NCI-H146 treated with DMSO at 0.1 percent for 48 hours (cell line): ENCODE data around the gene LHFPL6.

Experiments
- DNase-seq: peaks from one replicate; lab custom pipeline; 2025; ENCODE audit not compliant: unreplicated experiment; lab: John Stamatoyannopoulos, UW

The LHFPL6 gene

GRCh38 chr13:39596176-39596575 is 6.8 kb downstream of the LHFPL6 start:
- no peak for DNase-seq

- DNase-seq: no peak
These were observed 12.4 kb downstream of the LHFPL6 start for GRCh38 chr13:39590466-39591036.

- DNase-seq: no peak
These were observed 14.6 kb downstream of the LHFPL6 start for GRCh38 chr13:39588384-39588783.

GRCh38 chr13:39587939-39588338 is 15.1 kb downstream of the LHFPL6 start:
- no peak for DNase-seq

GRCh38 chr13:39586958-39587605 is 15.9 kb downstream of the LHFPL6 start:
- no peak for DNase-seq

GRCh38 chr13:39586151-39586550 is 16.8 kb downstream of the LHFPL6 start:
- DNase-seq: no peak

- no peak for DNase-seq
These were observed 17.8 kb downstream of the LHFPL6 start for GRCh38 chr13:39585219-39585618.

- peak; percentile 50 for DNase-seq
These were observed 22.0 kb downstream of the LHFPL6 start for GRCh38 chr13:39580881-39581575.

GRCh38 chr13:39578821-39579291 is 24.1 kb downstream of the LHFPL6 start:
- DNase-seq: peak; percentile 64

- DNase-seq: no peak
These were observed 25.0 kb downstream of the LHFPL6 start for GRCh38 chr13:39577838-39578491.

- no peak for DNase-seq
These were observed 25.8 kb downstream of the LHFPL6 start for GRCh38 chr13:39577203-39577602.

- no peak for DNase-seq
These were observed 27.3 kb downstream of the LHFPL6 start for GRCh38 chr13:39575641-39576238.

GRCh38 chr13:39571502-39572092 is 31.4 kb downstream of the LHFPL6 start:
- DNase-seq: no peak

GRCh38 chr13:39567569-39567968 is 35.4 kb downstream of the LHFPL6 start:
- no peak for DNase-seq

- DNase-seq: no peak
These were observed 36.6 kb downstream of the LHFPL6 start for GRCh38 chr13:39566216-39566869.

GRCh38 chr13:39565036-39565949 is 37.7 kb downstream of the LHFPL6 start:
- DNase-seq: no peak

- DNase-seq: no peak
These were observed 39.6 kb downstream of the LHFPL6 start for GRCh38 chr13:39563470-39563735.

GRCh38 chr13:39561971-39562370 is 41.0 kb downstream of the LHFPL6 start:
- DNase-seq: no peak

GRCh38 chr13:39559847-39560246 is 43.1 kb downstream of the LHFPL6 start:
- no peak for DNase-seq
